A549 (cell line): ENCODE results near the gene RAB21.

Source experiments
- POLR2A ChIP-seq: IDR thresholded peaks from 2 replicates; pipeline ENCODE4 v1.6.1; 2012; ENCODE audit warnings: mild to moderate bottlenecking, low read length
- RAD21 ChIP-seq, 2 experiments: fragments of >200 bp in 1 of 2; sonication (Bioruptor Twin) in 1 of 2; formaldehyde crosslinking in 1 of 2; IDR thresholded peaks in 1 of 2; conservative IDR thresholded peaks in 1 of 2; 2 replicates in 1 of 2; 3 replicates in 1 of 2; pipeline ENCODE4 v1.6.1; 2012 to 2018; ENCODE audit warnings: inconsistent platforms in 1 of 2
- TF ChIP-seq, protein P1 (sequence below): fragments of >200 bp; sonication (Bioruptor Twin); formaldehyde crosslinking; IDR thresholded peaks from 3 replicates; pipeline ENCODE4 v1.5.1; 2016

DNA sequence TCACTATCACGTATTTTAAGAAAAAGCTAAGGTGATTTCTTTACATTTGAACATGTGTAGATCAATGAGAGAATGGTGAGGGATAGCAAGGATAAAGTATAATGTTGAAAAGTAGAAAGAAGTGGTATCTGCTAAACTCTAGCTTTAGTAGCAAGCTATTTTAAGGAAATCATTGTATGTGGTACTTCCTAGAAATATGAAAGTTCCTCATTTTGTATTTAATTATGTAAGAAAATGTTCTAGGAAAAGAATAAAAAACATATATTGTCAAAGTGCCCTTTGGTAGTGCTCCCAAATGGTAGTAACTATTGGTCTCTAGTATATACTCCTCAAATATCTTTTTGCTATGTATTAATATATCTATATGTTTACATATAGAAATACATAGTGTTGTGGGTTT lies 35.7 kb downstream of the RAB21 start:
- TF ChIP-seq, protein P1, sequence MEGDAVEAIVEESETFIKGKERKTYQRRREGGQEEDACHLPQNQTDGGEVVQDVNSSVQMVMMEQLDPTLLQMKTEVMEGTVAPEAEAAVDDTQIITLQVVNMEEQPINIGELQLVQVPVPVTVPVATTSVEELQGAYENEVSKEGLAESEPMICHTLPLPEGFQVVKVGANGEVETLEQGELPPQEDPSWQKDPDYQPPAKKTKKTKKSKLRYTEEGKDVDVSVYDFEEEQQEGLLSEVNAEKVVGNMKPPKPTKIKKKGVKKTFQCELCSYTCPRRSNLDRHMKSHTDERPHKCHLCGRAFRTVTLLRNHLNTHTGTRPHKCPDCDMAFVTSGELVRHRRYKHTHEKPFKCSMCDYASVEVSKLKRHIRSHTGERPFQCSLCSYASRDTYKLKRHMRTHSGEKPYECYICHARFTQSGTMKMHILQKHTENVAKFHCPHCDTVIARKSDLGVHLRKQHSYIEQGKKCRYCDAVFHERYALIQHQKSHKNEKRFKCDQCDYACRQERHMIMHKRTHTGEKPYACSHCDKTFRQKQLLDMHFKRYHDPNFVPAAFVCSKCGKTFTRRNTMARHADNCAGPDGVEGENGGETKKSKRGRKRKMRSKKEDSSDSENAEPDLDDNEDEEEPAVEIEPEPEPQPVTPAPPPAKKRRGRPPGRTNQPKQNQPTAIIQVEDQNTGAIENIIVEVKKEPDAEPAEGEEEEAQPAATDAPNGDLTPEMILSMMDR, result no peak
- TF ChIP-seq POLR2A, result no peak
- TF ChIP-seq RAD21 (conservative IDR thresholded peaks at IDR 0.05 in 1 of 2, IDR thresholded peaks at IDR 0.05 in 1 of 2), result no peak
